ENCODE results near the gene THBS4. TPM values are rescaled to one million over a fixed set of nuclear protein-coding genes. Genes with fewer than 3 reads are reported as not detected.

Gene THBS4
- 12.3 TPM for total RNA-seq

DNA sequence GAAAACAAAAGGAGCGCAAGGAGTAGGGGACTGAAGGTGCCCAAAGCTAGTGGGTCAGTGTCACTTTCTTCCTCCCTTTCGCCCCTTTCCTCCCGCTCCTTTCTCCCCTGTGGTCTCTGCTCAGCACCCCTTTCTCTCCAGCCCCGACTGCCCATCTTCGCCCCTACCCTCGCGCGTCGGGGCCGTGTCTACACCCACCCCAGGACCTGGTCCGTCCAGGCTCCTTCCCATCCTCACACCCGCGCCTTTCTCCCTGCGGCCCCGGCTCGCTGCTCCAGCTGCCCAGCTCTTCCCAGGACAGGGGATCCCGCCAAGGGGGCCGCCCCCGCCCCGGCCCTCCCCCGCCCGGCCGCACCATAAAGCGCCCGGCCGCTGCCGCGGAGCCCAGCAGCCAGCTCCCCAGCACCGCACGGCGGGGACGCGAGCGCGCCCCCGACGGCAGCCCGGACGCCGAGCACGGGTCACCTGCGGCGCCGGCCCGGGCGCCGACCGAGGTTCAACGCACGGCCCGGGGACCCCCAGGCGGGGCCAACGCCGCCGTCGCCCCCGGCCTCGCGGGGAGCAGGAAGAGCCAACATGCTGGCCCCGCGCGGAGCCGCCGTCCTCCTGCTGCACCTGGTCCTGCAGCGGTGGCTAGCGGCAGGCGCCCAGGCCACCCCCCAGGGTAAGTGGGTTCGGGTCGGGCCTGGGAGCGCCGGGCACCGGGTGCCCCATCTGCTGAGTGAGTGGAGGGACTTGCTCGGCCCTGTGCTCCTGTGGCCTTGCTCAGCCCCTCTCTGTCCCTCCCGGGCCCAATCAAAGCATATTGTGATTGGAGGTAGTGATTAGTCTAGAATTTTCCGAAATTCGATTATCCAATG, at the start of gene THBS4:
Gene THBS4, plus strand, starts transcription at position 387 of the 860 bp plus-strand sequence. Its CDS starts 190 bp downstream, at position 577.
- no peak for DNase-seq

GRCh38 chr5:79986260-79986659, 48.9 kb upstream of the THBS4 start:
- DNase-seq = no peak

DNA sequence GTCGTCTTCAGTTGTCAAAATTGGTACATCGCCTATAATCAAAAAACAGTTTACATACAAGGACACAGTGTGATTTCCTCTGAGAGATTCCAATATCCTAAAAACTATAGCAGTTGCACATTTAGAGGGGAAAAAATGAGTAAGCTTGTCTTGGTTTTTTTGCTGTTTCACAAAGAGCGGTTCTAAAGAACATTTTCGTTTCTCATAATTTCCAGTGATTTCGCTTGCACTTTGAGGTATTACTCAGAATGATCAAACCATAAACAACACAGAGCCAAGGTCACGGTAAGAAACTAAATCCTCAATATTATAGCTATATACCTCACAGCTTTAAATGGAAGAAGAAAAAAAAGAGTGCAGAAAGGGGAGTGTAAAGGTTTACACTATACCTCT, 44.9 kb upstream of the THBS4 start:
- no peak for DNase-seq

- DNase-seq = peak; percentile 70
Observed at GRCh38 chr5:79990598-79991507, 44.3 kb upstream of the THBS4 start, which contains the start of gene MTX3. TSS of gene MTX3 (minus strand) at chr5:79991262. CDS start at chr5:79991238, 24 bp downstream.

DNA sequence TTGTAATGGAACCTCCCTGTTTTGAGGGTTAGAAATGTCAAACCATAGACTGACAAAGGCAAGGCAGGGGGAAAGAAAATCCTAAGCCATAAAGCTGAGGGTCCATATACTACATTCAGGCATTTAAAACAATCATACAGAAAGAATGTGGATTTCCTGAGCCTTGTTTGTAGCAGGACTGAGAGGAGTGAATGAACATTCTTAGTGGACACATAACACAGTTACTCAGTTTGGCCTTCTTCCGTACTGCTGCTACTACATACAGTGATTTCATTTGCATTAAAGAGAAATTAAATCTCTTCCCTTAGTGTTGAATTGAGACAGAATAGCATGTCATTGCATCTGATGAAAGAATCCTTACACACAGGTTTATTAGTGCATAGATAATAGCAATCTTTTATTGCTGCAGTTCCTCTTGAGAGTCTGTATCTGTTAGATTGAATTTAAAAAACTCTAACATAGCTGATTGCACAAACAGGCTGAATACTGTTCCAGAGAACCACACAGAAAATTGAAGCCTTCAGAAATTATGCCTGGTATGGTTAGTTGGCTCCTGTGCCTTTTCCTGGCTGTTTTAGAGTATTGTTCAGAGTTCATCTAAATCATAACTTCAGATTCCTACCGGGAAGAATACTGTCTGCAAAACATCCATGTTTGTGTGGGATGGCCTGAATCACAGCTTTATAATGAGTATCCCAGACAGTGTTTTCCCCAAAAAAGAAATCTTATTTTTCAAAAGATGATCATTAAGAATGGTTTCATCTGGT, 42.1 kb upstream of the THBS4 start:
- DNase-seq = no peak

DNA sequence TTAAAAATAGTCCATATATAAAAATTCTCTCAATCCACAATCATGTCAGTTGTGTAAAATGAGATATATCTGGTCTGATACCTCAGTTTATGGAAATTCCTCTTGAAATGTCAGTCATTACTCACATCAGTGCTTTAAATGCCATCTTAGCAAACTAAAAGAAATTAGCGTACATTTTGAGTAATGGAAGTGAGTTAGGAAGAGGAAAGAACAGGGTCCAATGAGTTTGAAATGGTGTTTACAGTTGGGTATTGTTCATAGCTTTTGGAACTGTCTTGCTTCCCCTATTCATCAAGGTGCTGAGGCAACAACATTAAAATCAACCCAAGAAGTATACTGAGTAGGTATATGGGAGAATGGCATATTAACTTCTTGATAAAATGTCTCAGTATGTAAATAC, 35.4 kb upstream of the THBS4 start:
- no peak for DNase-seq

GRCh38 chr5:80002677-80003076, 32.5 kb upstream of the THBS4 start:
- no peak for DNase-seq

GRCh38 chr5:80008995-80009765, 26.0 kb upstream of the THBS4 start:
- no peak for DNase-seq

GRCh38 chr5:80010754-80011392, 24.3 kb upstream of the THBS4 start:
- no peak for DNase-seq

DNA sequence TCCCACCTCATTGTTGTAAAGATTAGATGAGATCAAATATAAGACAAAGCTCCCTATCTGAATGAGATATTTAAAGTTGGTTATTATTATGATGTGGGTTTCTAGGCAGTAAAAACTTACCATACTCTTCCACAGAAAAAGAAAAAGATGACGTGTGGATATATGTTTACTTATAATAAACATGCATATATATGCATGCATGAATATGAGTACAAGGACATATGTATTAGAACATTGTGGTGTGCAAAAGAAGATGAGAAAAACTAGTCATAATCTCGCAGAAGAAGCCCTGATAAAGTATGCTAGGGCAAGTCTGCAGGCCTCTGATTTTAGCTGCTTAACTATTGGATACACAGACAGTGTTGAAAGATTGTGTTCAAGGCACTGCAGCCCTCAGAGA, 10.1 kb upstream of the THBS4 start:
- DNase-seq = no peak

DNA sequence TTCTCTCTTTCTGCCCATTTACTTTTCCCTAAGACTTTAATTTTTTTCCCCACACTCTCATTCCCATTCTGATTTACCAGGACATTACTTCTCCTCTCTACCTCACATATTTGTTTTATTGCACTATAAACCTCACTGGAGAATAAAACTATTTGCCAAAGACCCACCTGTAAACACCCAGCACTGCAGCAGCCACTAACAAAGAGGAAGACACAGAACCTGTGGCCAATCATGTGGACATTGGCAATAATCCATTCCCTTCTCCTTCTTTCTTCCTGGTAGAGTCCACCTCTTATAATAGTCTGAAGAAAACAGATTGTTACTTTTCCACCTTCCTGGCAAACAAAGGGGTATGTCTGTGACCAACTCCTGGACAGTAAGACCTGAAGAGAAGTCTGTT, 8.3 kb upstream of the THBS4 start:
- DNase-seq = no peak

DNA sequence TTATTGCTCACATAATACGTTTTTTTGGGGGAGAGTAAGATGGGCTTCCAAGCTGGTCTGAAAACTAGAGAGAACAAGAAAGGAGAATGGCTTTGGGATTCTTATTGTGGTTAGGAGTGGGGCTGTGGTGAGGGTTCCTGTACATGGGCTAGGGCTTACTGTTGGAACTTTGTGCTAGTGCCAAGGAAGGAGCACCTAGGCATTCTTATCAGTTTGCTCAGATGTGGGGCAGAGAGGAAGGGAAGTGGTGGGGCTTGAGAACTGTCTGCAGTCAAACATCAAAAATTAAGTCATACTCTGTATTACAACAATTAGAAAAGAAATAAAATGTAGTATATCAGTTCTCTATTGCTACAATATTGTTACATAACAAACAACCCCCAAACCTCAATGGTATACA, 4.0 kb upstream of the THBS4 start:
- DNase-seq = no peak

DNA sequence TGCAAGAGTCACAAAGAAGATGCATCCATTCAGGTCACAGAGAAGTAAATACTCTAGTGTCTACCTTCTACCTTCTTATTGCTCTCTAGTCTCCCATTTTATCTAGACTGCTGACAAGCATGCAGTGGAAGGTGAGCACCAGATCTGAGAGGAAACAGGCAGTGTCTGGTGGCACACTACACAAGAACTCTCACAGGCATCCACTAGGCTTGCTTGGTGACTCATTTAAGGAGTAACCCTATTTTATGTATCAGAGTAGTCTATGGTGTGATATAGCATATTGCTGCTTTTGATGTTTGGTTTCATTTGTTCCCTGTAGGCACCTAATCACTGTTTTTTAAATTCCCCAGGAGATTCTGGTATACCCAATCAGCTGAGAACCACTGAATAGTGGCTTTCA, 1.6 kb upstream of the THBS4 start:
- no peak for DNase-seq

GRCh38 chr5:80034559-80034958, 589 bp upstream of the THBS4 start:
- DNase-seq = no peak

- DNase-seq = no peak
Observed at GRCh38 chr5:80035839-80036238, 691 bp downstream of the THBS4 start.

- no peak for DNase-seq
Observed at GRCh38 chr5:80036615-80037014, 1.5 kb downstream of the THBS4 start.

- DNase-seq = no peak
Observed at GRCh38 chr5:80037366-80037765, 2.2 kb downstream of the THBS4 start.

DNA sequence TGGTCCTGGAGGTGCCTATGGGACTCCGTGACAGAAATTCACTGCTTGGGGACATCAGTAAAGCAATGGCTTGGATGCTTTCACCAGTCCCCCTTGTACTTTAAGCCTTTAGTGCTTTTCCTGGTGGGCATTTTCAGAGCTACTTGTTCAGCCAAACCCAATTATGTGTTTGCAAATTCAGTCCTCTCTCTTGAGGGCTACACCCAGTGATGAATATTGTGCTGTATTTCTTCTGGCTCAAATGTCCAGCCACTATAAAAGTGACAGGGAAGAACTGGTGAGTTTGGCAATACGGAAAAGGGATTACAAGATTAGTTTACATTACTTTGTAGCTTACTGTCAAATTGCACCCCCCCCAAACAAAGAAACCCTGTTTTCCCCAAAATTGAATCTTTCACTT, 4.5 kb downstream of the THBS4 start:
- no peak for DNase-seq

GRCh38 chr5:80041527-80041926, 6.4 kb downstream of the THBS4 start:
- DNase-seq = no peak

DNA sequence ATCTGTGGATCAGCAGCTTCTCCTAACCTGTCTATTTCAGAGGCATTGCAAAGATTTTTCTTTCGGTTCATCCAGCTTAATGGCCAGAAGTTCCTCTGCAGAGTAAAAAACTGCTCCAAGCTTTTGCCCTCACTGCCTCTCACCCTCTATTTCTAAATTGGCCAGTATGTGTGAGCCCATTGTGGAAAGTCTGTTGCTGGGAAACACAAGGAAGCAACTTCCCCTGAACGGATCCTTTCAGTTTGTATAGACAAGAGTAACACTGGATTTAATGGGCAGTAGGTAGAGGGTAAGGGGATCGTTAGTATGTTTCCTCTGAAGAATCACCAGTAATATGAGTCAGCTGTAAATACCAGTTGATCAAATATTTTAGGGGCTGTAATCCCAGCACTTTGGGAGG, 7.2 kb downstream of the THBS4 start:
- no peak for DNase-seq

GRCh38 chr5:80043187-80043586, 8.0 kb downstream of the THBS4 start:
- no peak for DNase-seq

All from skin of body (tissue), 2 donors.